HEK293T (cell line): Measurements from ENCODE around the gene CCNA1.

Experiments used
- CTCF ChIA-PET: fragments of 350-600 bp; formaldehyde crosslinking; extraction: SDS; loops from one replicate; lab custom pipeline; 2021; ENCODE audit warnings: antibody characterized with exemption, inconsistent platforms; lab: Yijun Ruan, JAX
- POLR2A ChIA-PET: fragments of 350-600 bp; formaldehyde crosslinking; extraction: SDS; loops from one replicate; lab custom pipeline; 2020; ENCODE audit warnings: antibody characterized with exemption, inconsistent platforms; lab: Yijun Ruan, JAX
- DNase-seq: peaks from one replicate; pipeline ENCODE4 v3.0.0; 2012; ENCODE audit warnings: mixed read lengths; ENCODE audit errors: extremely low spot score
- ARNT ChIP-seq: fragments of 450-650 bp; IDR thresholded peaks from 2 replicates; pipeline ENCODE4 v1.6.1; 2017; ENCODE audit warnings: mild to moderate bottlenecking
- BHLHE40 ChIP-seq: fragments of 450-650 bp; IDR thresholded peaks from 2 replicates; pipeline ENCODE4 v1.6.1; 2016; ENCODE audit warnings: mild to moderate bottlenecking, moderate library complexity, borderline replicate concordance
- CTBP1 ChIP-seq: fragments of 450-650 bp; IDR thresholded peaks from 2 replicates; pipeline ENCODE4 v1.6.1; 2016; ENCODE audit warnings: borderline replicate concordance
- ELF4 ChIP-seq: fragments of 450-650 bp; IDR thresholded peaks from 2 replicates; pipeline ENCODE4 v1.6.1; 2017; ENCODE audit warnings: antibody characterized with exemption
- FOXA1 ChIP-seq: fragments of 450-650 bp; IDR thresholded peaks from 2 replicates; pipeline ENCODE4 v1.6.1; 2016; ENCODE audit warnings: mild to moderate bottlenecking
- FOXK2 ChIP-seq: fragments of 450-650 bp; IDR thresholded peaks from 2 replicates; pipeline ENCODE4 v1.6.1; 2016; ENCODE audit warnings: mild to moderate bottlenecking
- FOXM1 ChIP-seq: fragments of 450-650 bp; IDR thresholded peaks from 2 replicates; pipeline ENCODE4 v1.6.1; 2017; ENCODE audit warnings: mild to moderate bottlenecking, borderline replicate concordance
- HDGF ChIP-seq: fragments of 450-650 bp; IDR thresholded peaks from 2 replicates; pipeline ENCODE4 v1.6.1; 2017; ENCODE audit warnings: antibody characterized with exemption, borderline replicate concordance
- L3MBTL2 ChIP-seq: fragments of 450-650 bp; conservative IDR thresholded peaks from 2 replicates; pipeline ENCODE4 v1.6.1; 2016; ENCODE audit warnings: mild to moderate bottlenecking
- LEF1 ChIP-seq: fragments of 450-650 bp; IDR thresholded peaks from 2 replicates; pipeline ENCODE4 v1.6.1; 2017; ENCODE audit warnings: mild to moderate bottlenecking, borderline replicate concordance
- NFRKB ChIP-seq: fragments of 450-650 bp; IDR thresholded peaks from 2 replicates; pipeline ENCODE4 v1.6.1; 2016; ENCODE audit warnings: mild to moderate bottlenecking, moderate library complexity
- SP1 ChIP-seq: fragments of 450-650 bp; IDR thresholded peaks from 2 replicates; pipeline ENCODE4 v1.6.1; 2017
- SUZ12 ChIP-seq: fragments of 450-650 bp; IDR thresholded peaks from 2 replicates; pipeline ENCODE4 v1.6.1; 2016; ENCODE audit warnings: mild to moderate bottlenecking
- TARDBP ChIP-seq: fragments of 450-650 bp; IDR thresholded peaks from 2 replicates; pipeline ENCODE4 v1.6.1; 2016
- ZNF384 ChIP-seq: fragments of 450-650 bp; IDR thresholded peaks from 2 replicates; pipeline ENCODE4 v1.6.1; 2016
- TF ChIP-seq, protein P1 (sequence below): fragments of 450-650 bp; IDR thresholded peaks from 2 replicates; pipeline ENCODE4 v1.6.1; 2016

The CCNA1 gene

DNA sequence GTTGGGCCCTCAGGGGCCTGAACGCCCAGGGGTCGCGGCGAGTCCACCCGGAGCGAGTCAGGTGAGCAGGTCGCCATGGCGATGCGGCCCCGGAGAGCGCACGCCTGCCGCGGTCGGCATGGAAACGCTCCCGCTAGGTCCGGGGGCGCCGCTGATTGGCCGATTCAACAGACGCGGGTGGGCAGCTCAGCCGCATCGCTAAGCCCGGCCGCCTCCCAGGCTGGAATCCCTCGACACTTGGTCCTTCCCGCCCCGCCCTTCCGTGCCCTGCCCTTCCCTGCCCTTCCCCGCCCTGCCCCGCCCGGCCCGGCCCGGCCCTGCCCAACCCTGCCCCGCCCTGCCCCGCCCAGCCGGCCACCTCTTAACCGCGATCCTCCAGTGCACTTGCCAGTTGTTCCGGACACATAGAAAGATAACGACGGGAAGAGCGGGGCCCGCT is at the start of gene CCNA1:
CCNA1 (plus strand) TSS at position 390 of the 439 bp plus-strand sequence. CDS start 562 bp downstream, outside the sequence.
- POLR2A ChIA-PET, result no interaction called here

DNA sequence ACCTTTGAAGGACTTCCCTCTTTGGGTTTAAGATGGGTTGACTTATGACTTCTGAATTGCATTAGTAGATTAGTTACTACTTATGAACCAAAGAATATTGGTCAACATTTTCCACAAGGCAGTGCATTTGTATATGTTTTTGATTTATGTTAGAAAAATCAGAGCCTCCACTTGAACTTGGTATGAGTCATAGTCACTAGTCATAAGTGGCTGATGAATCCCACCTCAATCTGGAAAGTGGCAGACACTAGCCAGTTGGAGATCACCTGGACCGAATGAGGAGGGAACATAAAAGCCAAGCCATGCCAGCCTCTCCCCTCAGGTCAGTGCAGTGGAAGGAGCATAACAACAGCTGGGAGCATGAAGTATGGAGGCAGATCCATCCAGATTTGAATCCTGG is 46.8 kb upstream of the CCNA1 start:
- CTCF ChIA-PET, result no interaction called here
- DNase-seq, result no peak
- no peak for TF ChIP-seq FOXK2
- no peak for TF ChIP-seq CTBP1
- TF ChIP-seq HDGF, result no peak
- TF ChIP-seq SP1, result no peak
- no peak for TF ChIP-seq ARNT
- TF ChIP-seq BHLHE40, result no peak
- no peak for TF ChIP-seq ZNF384
- no peak for TF ChIP-seq SUZ12
- no peak for TF ChIP-seq FOXA1
- TF ChIP-seq LEF1, result no peak
- TF ChIP-seq FOXM1, result no peak
- no peak for TF ChIP-seq ELF4
- no peak for TF ChIP-seq L3MBTL2
- TF ChIP-seq, protein P1, sequence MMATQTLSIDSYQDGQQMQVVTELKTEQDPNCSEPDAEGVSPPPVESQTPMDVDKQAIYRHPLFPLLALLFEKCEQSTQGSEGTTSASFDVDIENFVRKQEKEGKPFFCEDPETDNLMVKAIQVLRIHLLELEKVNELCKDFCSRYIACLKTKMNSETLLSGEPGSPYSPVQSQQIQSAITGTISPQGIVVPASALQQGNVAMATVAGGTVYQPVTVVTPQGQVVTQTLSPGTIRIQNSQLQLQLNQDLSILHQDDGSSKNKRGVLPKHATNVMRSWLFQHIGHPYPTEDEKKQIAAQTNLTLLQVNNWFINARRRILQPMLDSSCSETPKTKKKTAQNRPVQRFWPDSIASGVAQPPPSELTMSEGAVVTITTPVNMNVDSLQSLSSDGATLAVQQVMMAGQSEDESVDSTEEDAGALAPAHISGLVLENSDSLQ, result no peak
- TF ChIP-seq TARDBP, result no peak
- TF ChIP-seq NFRKB, result no peak
- POLR2A ChIA-PET, result no interaction called here

More for the DNA sequence above, at the start of gene CCNA1:
- peak; percentile 68 for DNase-seq
- CTCF ChIA-PET, result no interaction called here
- no peak for TF ChIP-seq ARNT
- TF ChIP-seq SUZ12, result no peak
- no peak for TF ChIP-seq NFRKB
- no peak for TF ChIP-seq ELF4
- no peak for TF ChIP-seq FOXK2
- no peak for TF ChIP-seq HDGF
- TF ChIP-seq CTBP1, result no peak
- TF ChIP-seq FOXM1, result no peak
- TF ChIP-seq ZNF384, result no peak
- no peak for TF ChIP-seq LEF1
- TF ChIP-seq SP1, result no peak
- no peak for TF ChIP-seq BHLHE40
- TF ChIP-seq, protein P1, result no peak
- no peak for TF ChIP-seq L3MBTL2
- no peak for TF ChIP-seq TARDBP

DNA sequence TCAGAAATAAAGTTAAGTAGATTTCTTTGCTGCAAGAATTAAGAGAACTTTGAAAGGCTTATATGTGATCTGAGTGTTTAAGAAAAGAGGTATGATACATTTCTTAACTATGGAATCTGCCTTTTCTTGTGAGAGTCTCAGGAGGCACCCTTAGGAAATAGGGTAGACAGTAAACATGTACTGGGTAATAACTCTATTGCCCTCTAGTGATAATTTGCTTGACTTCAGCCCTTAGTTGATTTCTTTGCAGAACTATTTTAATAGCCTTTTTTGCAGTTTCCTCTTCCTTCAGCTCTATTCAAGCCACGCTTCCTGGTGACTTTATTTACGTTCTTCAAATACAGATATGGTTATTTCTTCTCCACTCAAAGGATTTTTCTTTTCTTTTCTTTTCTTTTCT is 37.0 kb upstream of the CCNA1 start:
- TF ChIP-seq NFRKB (no peak), HDGF (no peak), FOXA1 (no peak), FOXK2 (no peak), L3MBTL2 (no peak), ELF4 (no peak), LEF1 (no peak), ZNF384 (no peak), BHLHE40 (no peak), SUZ12 (no peak), CTBP1 (no peak)
- CTCF ChIA-PET, result interaction anchor here (0.7 to 0.8 kb wide), 2 partner anchors 12 to 16 kb away, joined by 3 read pairs; no protein-coding TSS in a partner anchor
- DNase-seq, result peak; percentile 21
- POLR2A ChIA-PET, result no interaction called here

DNA sequence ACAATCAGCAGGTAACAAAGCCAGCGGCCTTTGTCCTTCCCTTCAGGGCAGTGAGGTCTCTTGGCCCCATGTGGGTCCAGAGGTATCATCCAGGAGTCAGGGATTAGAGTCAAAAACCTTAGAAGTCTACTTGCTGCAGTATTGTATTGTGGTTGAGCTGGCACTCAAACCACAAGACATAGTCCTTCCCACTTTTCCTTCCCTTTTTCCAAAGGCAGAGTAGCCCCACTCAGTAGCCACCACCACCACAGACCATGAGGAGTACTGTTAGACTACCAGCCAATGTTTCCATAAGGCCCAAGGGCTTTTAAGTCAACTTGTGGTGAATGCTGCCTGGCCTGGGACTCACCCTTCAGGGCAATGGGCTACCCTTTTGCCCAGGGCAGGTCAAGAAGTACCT is 27.1 kb upstream of the CCNA1 start:
- no peak for DNase-seq
- TF ChIP-seq BHLHE40 (no peak), FOXM1 (no peak), FOXK2 (no peak), ARNT (no peak), NFRKB (no peak), HDGF (no peak), SP1 (no peak), FOXA1 (no peak), ELF4 (no peak), ZNF384 (no peak), LEF1 (no peak), CTBP1 (no peak), TARDBP (no peak), L3MBTL2 (no peak)
- TF ChIP-seq, protein P1, result no peak
- CTCF ChIA-PET, result no interaction called here
- POLR2A ChIA-PET, result no interaction called here

DNA sequence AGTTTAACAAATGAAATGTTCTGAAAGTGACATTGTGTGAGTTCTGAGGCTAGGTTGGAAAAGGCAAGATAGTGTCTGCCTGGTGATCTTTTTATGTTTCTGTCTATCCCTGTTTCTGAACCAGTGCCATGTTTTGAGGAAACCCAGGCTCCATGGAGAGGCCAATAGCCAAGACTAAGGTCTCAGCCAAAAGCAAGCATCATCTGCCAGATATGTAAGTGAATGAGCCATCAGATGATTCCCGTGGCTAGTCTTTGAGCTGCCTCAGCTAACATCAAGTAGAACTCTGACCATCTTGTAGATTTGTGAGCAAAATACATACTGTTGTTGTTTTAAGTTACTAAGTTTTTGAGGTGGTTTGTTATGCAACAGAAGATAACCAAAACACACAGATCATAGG is 19.6 kb upstream of the CCNA1 start:
- CTCF ChIA-PET, result no interaction called here
- no peak for TF ChIP-seq L3MBTL2
- TF ChIP-seq ARNT, result no peak
- TF ChIP-seq, protein P1, result no peak
- no peak for TF ChIP-seq SUZ12
- TF ChIP-seq FOXA1, result no peak
- no peak for TF ChIP-seq NFRKB
- no peak for TF ChIP-seq TARDBP
- no peak for TF ChIP-seq SP1
- no peak for TF ChIP-seq ELF4
- TF ChIP-seq FOXK2, result no peak
- POLR2A ChIA-PET, result no interaction called here
- no peak for DNase-seq
